ENCODE measurements around the gene ZGRF1. TPM values are rescaled to one million over a fixed set of nuclear protein-coding genes. Genes with fewer than 3 reads are reported as not detected.

ZGRF1 gene
- total RNA-seq, 2 donors from 2014 or later = 52.5 to 58.1 TPM

GRCh38 chr4:112515198-112516065 lies 121.3 kb downstream of the ZGRF1 start:
- Mint-ChIP-seq H3K36me3 (ENCODE audit: insufficient read depth in 2 of 2) (peaks cover 6 to 7% of the 10 kb centered on the region in 2 donors), H3K9me3 (no peaks in the 10 kb centered on the region), H3K4me3 (peak overlapping the region; percentile 92 to 98), H3K4me1 (ENCODE audit: low read depth) (peaks cover 64% of the 10 kb centered on the region), H3K27ac (peak overlapping the region; percentile 79), H3K27me3 (ENCODE audit: low read depth) (peaks cover 95% of the 10 kb centered on the region)
- peak; percentile 74 to 79 for ATAC-seq (replicated peaks in 1 of 2)
- DNase-seq = peak; percentile 69 to 73

DNA sequence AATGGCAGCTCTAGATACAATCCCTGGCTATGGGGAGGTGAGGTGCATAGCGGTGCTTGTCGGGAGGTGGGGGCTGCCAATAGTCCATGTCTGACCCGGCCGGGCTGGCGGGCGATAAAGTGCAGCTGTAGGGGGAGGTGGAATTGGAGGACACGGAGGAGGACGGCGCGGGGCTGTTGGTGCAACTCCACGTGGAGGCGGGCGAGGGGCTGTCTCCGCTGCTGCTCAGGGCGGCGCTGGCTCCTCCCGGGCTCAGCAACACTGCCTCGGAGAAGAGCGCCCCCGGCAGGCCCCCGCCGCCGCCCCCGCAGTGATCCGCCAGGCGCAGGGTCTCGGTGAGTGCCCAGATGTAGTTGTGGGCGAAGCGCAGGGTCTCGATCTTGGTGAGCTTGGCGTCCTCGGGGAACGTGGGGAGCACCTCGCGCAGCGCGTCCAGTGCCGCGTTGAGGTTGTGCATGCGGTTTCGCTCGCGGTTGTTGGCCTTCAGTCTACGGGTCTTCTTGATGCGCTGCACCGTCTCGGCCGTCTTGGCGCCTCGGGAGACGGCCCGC lies 122.0 kb downstream of the ZGRF1 start:
- no peak for DNase-seq
- peak; percentile 30 to 33 for ATAC-seq (replicated peaks in 1 of 2)
- Mint-ChIP-seq H3K9me3 (no peaks in the 10 kb centered on the region), H3K36me3 (ENCODE audit: insufficient read depth in 2 of 2) (peaks cover 6 to 7% of the 10 kb centered on the region in 2 donors), H3K4me1 (ENCODE audit: low read depth) (peaks cover 64% of the 10 kb centered on the region), H3K4me3 (peak overlapping the region; percentile 92 to 98), H3K27ac (no peak overlapping the region), H3K27me3 (ENCODE audit: low read depth) (peaks cover 95% of the 10 kb centered on the region)

GRCh38 chr4:112513971-112514646 lies 122.6 kb downstream of the ZGRF1 start:
- peaks cover 67% of the 10 kb centered on the region for H3K4me1 Mint-ChIP-seq (ENCODE audit: low read depth)
- peaks cover 6 to 7% of the 10 kb centered on the region in 2 donors for H3K36me3 Mint-ChIP-seq (ENCODE audit: insufficient read depth in 2 of 2)
- peak overlapping the region; percentile 92 to 98 for H3K4me3 Mint-ChIP-seq
- DNase-seq (no peak), ATAC-seq (replicated peaks in 1 of 2) (peak in 1 of 2 donors; percentile 9)
- no peak overlapping the region for H3K27ac Mint-ChIP-seq
- no peaks in the 10 kb centered on the region for H3K9me3 Mint-ChIP-seq
- peaks cover 95% of the 10 kb centered on the region for H3K27me3 Mint-ChIP-seq (ENCODE audit: low read depth)

- peaks cover 92% of the 10 kb centered on the region for H3K27me3 Mint-ChIP-seq (ENCODE audit: low read depth)
- H3K9me3 Mint-ChIP-seq = no peaks in the 10 kb centered on the region
- peaks cover 7% of the 10 kb centered on the region in 2 donors for H3K36me3 Mint-ChIP-seq (ENCODE audit: insufficient read depth in 2 of 2)
- DNase-seq = no peak
- no peak for ATAC-seq (replicated peaks in 1 of 2)
- peak overlapping the region; percentile 74 to 76 for H3K4me3 Mint-ChIP-seq
- no peak overlapping the region for H3K27ac Mint-ChIP-seq
- H3K4me1 Mint-ChIP-seq (ENCODE audit: low read depth) = peaks cover 55% of the 10 kb centered on the region
Measured at GRCh38 chr4:112511803-112512118, 124.9 kb downstream of the ZGRF1 start.

GRCh38 chr4:112511093-112511802 lies 125.5 kb downstream of the ZGRF1 start:
- Mint-ChIP-seq H3K27me3 (ENCODE audit: low read depth) (peaks cover 92% of the 10 kb centered on the region), H3K36me3 (ENCODE audit: insufficient read depth in 2 of 2) (peaks cover 7% of the 10 kb centered on the region in 2 donors), H3K4me1 (ENCODE audit: low read depth) (peaks cover 50% of the 10 kb centered on the region), H3K27ac (no peak overlapping the region), H3K9me3 (no peaks in the 10 kb centered on the region), H3K4me3 (peak overlapping the region; percentile 74 to 76)
- peak in 1 of 2 donors; percentile 12 for DNase-seq
- no peak for ATAC-seq (replicated peaks in 1 of 2)

DNA sequence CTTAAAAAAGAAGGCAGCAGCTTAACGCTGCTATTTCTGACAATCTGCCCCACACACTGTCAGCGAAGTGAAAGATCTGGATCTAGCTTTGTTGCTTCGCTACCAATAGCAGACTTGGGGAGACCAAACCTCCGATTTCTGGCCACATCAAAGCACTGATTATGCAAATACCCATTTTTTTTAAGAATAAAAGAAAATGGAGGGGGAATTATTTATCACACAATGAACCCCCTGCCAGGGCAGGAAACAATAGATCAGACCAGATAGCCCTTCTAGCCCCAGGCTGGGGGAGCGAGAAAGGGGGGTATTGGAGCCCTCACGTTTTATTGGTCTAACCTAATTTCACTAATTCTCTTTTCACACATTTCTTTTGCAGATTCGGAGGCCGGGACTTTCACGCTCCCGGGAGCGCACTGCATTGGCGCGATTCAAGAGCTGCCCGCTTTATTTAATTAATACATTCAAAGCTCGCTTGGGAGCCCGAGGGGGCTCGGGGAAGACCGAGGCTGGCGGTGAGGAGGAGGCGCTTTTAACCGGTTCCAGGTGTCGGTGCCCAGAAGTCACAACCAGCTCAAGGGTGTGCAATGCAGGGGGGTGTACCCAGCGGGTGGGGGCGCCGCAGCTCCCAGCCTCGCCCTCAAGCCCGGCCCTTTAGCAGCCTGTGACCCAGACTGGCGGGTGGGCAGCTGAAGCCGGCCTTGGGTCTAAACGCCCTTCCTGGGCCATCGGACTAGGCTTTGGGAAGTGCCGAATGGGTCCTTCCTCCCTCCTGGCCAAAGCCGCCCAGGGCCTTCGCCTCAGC lies 126.2 kb downstream of the ZGRF1 start:
- no peak for ATAC-seq (replicated peaks in 1 of 2)
- H3K9me3 Mint-ChIP-seq = no peaks in the 10 kb centered on the region
- peaks cover 7% of the 10 kb centered on the region in 2 donors for H3K36me3 Mint-ChIP-seq (ENCODE audit: insufficient read depth in 2 of 2)
- H3K4me3 Mint-ChIP-seq = peak overlapping the region; percentile 70 to 76
- no peak for DNase-seq
- H3K27me3 Mint-ChIP-seq (ENCODE audit: low read depth) = peaks cover 93% of the 10 kb centered on the region
- H3K4me1 Mint-ChIP-seq (ENCODE audit: low read depth) = peaks cover 45% of the 10 kb centered on the region
- no peak overlapping the region for H3K27ac Mint-ChIP-seq

GRCh38 chr4:112509243-112510141 lies 127.2 kb downstream of the ZGRF1 start:
- no peaks in the 10 kb centered on the region for H3K9me3 Mint-ChIP-seq
- ATAC-seq (replicated peaks in 1 of 2) = no peak
- peaks cover 43% of the 10 kb centered on the region for H3K4me1 Mint-ChIP-seq (ENCODE audit: low read depth)
- no peak for DNase-seq
- peak overlapping the region; percentile 63 to 76 for H3K4me3 Mint-ChIP-seq
- H3K27me3 Mint-ChIP-seq (ENCODE audit: low read depth) = peaks cover 91% of the 10 kb centered on the region
- H3K36me3 Mint-ChIP-seq (ENCODE audit: insufficient read depth in 2 of 2) = peaks cover 3 to 7% of the 10 kb centered on the region in 2 donors
- no peak overlapping the region for H3K27ac Mint-ChIP-seq

GRCh38 chr4:112508356-112508755 lies 128.4 kb downstream of the ZGRF1 start:
- H3K4me1 Mint-ChIP-seq (ENCODE audit: low read depth) = peaks cover 35% of the 10 kb centered on the region
- H3K9me3 Mint-ChIP-seq = no peaks in the 10 kb centered on the region
- peak overlapping the region; percentile 1 for H3K27ac Mint-ChIP-seq
- DNase-seq (no peak), ATAC-seq (replicated peaks in 1 of 2) (no peak)
- H3K27me3 Mint-ChIP-seq (ENCODE audit: low read depth) = peaks cover 84% of the 10 kb centered on the region
- peaks cover 1 to 7% of the 10 kb centered on the region in 2 donors for H3K36me3 Mint-ChIP-seq (ENCODE audit: insufficient read depth in 2 of 2)
- peak overlapping the region; percentile 63 to 76 for H3K4me3 Mint-ChIP-seq

DNA sequence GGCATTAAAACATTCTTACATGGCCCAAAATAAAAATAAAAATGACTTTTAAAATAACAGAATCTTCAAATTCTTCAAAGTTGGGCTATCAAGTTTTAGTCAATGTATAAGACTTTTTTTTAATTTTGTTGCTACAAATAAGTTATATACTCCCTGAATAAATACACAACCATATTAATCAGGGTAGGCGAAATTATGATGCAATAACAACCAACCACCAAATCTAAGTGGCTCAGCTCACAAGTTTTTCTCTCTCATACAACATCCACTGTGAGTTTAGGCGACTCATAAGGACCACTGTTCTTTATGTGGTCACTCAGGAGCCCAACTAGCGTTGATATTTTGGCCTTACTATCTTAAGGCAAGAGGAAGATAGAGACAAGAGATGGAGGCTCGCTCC lies 131.9 kb downstream of the ZGRF1 start:
- Mint-ChIP-seq H3K36me3 (ENCODE audit: insufficient read depth in 2 of 2) (peaks cover 0 to 1% of the 10 kb centered on the region in 2 donors), H3K27ac (no peak overlapping the region), H3K4me3 (no peak overlapping the region), H3K4me1 (ENCODE audit: low read depth) (peaks cover 14% of the 10 kb centered on the region), H3K9me3 (no peaks in the 10 kb centered on the region), H3K27me3 (ENCODE audit: low read depth) (peaks cover 73% of the 10 kb centered on the region)
- ATAC-seq (replicated peaks in 1 of 2) = no peak
- no peak for DNase-seq

GRCh38 chr4:112502871-112503270 lies 133.8 kb downstream of the ZGRF1 start:
- no peaks in the 10 kb centered on the region for H3K9me3 Mint-ChIP-seq
- H3K4me3 Mint-ChIP-seq = no peak overlapping the region
- ATAC-seq (replicated peaks in 1 of 2) = no peak
- H3K36me3 Mint-ChIP-seq (ENCODE audit: insufficient read depth in 2 of 2) = peaks cover 0 to under 1% of the 10 kb centered on the region in 2 donors
- H3K27ac Mint-ChIP-seq = no peak overlapping the region
- DNase-seq = no peak
- peaks cover 58% of the 10 kb centered on the region for H3K27me3 Mint-ChIP-seq (ENCODE audit: low read depth)
- no peaks in the 10 kb centered on the region for H3K4me1 Mint-ChIP-seq (ENCODE audit: low read depth)

DNA sequence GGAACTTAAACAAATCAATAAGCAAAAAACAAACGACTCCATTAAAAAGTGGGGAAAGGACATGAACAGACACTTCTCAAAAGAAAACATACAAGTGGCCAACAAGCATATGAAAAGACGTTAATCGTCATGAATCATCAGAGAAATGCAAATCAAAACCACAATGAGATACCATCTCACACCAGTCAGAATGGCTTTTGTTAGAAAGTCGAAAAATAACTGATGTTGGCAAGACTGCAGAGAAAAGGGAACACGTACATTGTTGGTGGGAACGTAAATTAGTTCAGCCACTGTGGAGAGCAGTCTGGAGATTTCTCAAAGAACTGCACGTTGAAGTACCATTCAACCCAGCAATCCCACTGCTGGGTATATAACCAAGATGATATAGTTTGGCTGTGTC lies 144.4 kb downstream of the ZGRF1 start:
- DNase-seq (no peak), ATAC-seq (replicated peaks in 1 of 2) (no peak)
- Mint-ChIP-seq H3K27me3 (ENCODE audit: low read depth) (peaks cover 5% of the 10 kb centered on the region), H3K36me3 (ENCODE audit: insufficient read depth in 2 of 2) (peaks cover 7 to 12% of the 10 kb centered on the region in 2 donors), H3K4me1 (ENCODE audit: low read depth) (no peaks in the 10 kb centered on the region), H3K4me3 (no peak overlapping the region), H3K9me3 (peaks cover 5 to 17% of the 10 kb centered on the region in 2 donors), H3K27ac (no peak overlapping the region)
